HG03108 (cell line): ENCODE measurements around the gene HACD2.
"Not testable (repeated sequence)": the region's sequence is repeated elsewhere in the genome, so short reads cannot be mapped to it uniquely, and the experiment has no call there.

Experiments used
- ATAC-seq: cut with Tn5 transposase; IDR thresholded peaks from one replicate; pipeline ENCODE4 v1.9.1; 2021; ENCODE audit warnings: moderate library complexity; ENCODE audit not compliant: unreplicated experiment

HACD2 gene

GRCh38 chr3:123527046-123527445 is 57.8 kb downstream of the HACD2 start:
- no peak for ATAC-seq

- ATAC-seq, result no peak
Observed at GRCh38 chr3:123526474-123526873, 58.4 kb downstream of the HACD2 start.

GRCh38 chr3:123525433-123525832 is 59.4 kb downstream of the HACD2 start:
- no peak for ATAC-seq

- ATAC-seq, result no peak
Observed at GRCh38 chr3:123524981-123525380, 59.9 kb downstream of the HACD2 start.

GRCh38 chr3:123523023-123523412 is 61.8 kb downstream of the HACD2 start:
- no peak for ATAC-seq

GRCh38 chr3:123522320-123523022 is 62.4 kb downstream of the HACD2 start:
- ATAC-seq, result no peak

- ATAC-seq, result no peak
Observed at GRCh38 chr3:123521179-123521969, 63.5 kb downstream of the HACD2 start.

- no peak for ATAC-seq
Observed at GRCh38 chr3:123520656-123521055, 64.2 kb downstream of the HACD2 start.

GRCh38 chr3:123518892-123519485 is 65.9 kb downstream of the HACD2 start:
- ATAC-seq, result no peak

- no peak for ATAC-seq
Observed at GRCh38 chr3:123511726-123512125, 73.1 kb downstream of the HACD2 start.

GRCh38 chr3:123511084-123511483 is 73.8 kb downstream of the HACD2 start:
- ATAC-seq, result no peak

GRCh38 chr3:123508178-123508577 is 76.7 kb downstream of the HACD2 start:
- no peak for ATAC-seq

GRCh38 chr3:123505820-123506219 is 79.0 kb downstream of the HACD2 start:
- no peak for ATAC-seq

GRCh38 chr3:123503203-123503602 is 81.7 kb downstream of the HACD2 start:
- ATAC-seq, result no peak

- ATAC-seq, result no peak
Observed at GRCh38 chr3:123499322-123499721, 85.5 kb downstream of the HACD2 start.

GRCh38 chr3:123498761-123499160 is 86.1 kb downstream of the HACD2 start:
- no peak for ATAC-seq

GRCh38 chr3:123493912-123494311 is 90.9 kb downstream of the HACD2 start:
- no peak for ATAC-seq

GRCh38 chr3:123491966-123492587 is 92.8 kb downstream of the HACD2 start:
- ATAC-seq, result no peak

- ATAC-seq, result no peak
Observed at GRCh38 chr3:123489400-123490004, 95.4 kb downstream of the HACD2 start.

GRCh38 chr3:123488645-123489347 is 96.1 kb downstream of the HACD2 start:
- ATAC-seq, result no peak

- ATAC-seq, result not testable (repeated sequence)
Observed at GRCh38 chr3:123487063-123487462, 97.8 kb downstream of the HACD2 start.
